Measurements from ENCODE around the gene SLC6A1.
"Not testable (repeated sequence)": the region's sequence is repeated elsewhere in the genome, so short reads cannot be mapped to it uniquely, and the experiment has no call there.

The SLC6A1 gene

GRCh38 chr3:11071096-11071755 lies 78.7 kb downstream of the SLC6A1 start:
- no peak for DNase-seq

GRCh38 chr3:11072631-11073030 lies 80.1 kb downstream of the SLC6A1 start:
- WGBS (ENCODE audit: insufficient coverage): 95% methylated on average over 4 of the region's 5 CpGs
- Histone ChIP-seq H3K27me3 (replicated peaks in 2 of 5; ENCODE audit: control insufficient read depth in 4 of 5, insufficient read depth in 5 of 5, low read length in 4 of 5) (peaks cover 0 to 5% (median 0%) of the 10 kb centered on the region in 5 experiments), H3K4me3 (ENCODE audit: control insufficient read depth in 1 of 7, extremely low read depth in 1 of 7, insufficient read depth in 4 of 7, low read depth in 2 of 7, low read length in 6 of 7) (no peak overlapping the region), H3K36me3 (ENCODE audit: control insufficient read depth in 4 of 4, insufficient read depth in 4 of 4, low read length in 3 of 4) (no peaks in the 10 kb centered on the region), H3K4me1 (ENCODE audit: control extremely low read depth in 1 of 4, control insufficient read depth in 4 of 4, insufficient read depth in 4 of 4, low read length in 3 of 4) (peaks cover 0 to 17% (median 5%) of the 10 kb centered on the region in 4 experiments), H3K27ac (ENCODE audit: insufficient read depth in 1 of 2, low read depth in 1 of 2, low read length in 2 of 2, poor library complexity in 1 of 2, severe bottlenecking in 2 of 2) (no peak overlapping the region), H3K9me3 (ENCODE audit: control extremely low read depth in 1 of 5, control insufficient read depth in 4 of 5, insufficient read depth in 2 of 5, low read depth in 1 of 5, low read length in 4 of 5) (peaks cover 0 to 14% (median 2%) of the 10 kb centered on the region in 5 experiments)
- DNase-seq: no peak
- CTCF ChIA-PET: interaction anchor here (0.6 to 1.0 kb wide), 2 partner anchors 12 to 335 kb away, joined by 3 read pairs; no protein-coding TSS in a partner anchor
- POLR2A ChIA-PET: no interaction called here

More at GRCh38 chr3:11071096-11071755, 78.7 kb downstream of the SLC6A1 start:
- Histone ChIP-seq H3K36me3 (ENCODE audit: control insufficient read depth in 4 of 4, insufficient read depth in 4 of 4, low read length in 3 of 4) (no peaks in the 10 kb centered on the region), H3K4me3 (ENCODE audit: control insufficient read depth in 1 of 7, extremely low read depth in 1 of 7, insufficient read depth in 4 of 7, low read depth in 2 of 7, low read length in 6 of 7) (no peak overlapping the region), H3K27me3 (replicated peaks in 2 of 5; ENCODE audit: control insufficient read depth in 4 of 5, insufficient read depth in 5 of 5, low read length in 4 of 5) (peaks cover 0 to 10% (median 0%) of the 10 kb centered on the region in 5 experiments), H3K27ac (ENCODE audit: insufficient read depth in 1 of 2, low read depth in 1 of 2, low read length in 2 of 2, poor library complexity in 1 of 2, severe bottlenecking in 2 of 2) (no peak overlapping the region), H3K4me1 (ENCODE audit: control extremely low read depth in 1 of 4, control insufficient read depth in 4 of 4, insufficient read depth in 4 of 4, low read length in 3 of 4) (peaks cover 0 to 12% (median 5%) of the 10 kb centered on the region in 4 experiments), H3K9me3 (ENCODE audit: control extremely low read depth in 1 of 5, control insufficient read depth in 4 of 5, insufficient read depth in 2 of 5, low read depth in 1 of 5, low read length in 4 of 5) (peaks cover 0 to 17% (median 2%) of the 10 kb centered on the region in 5 experiments)
- 97% methylated on average over 25 of the region's 26 CpGs for WGBS (ENCODE audit: insufficient coverage)
- ChIA-PET CTCF (interaction anchor here (2.4 kb wide), 1 partner anchor 11 kb away, joined by 11 read pairs; no protein-coding TSS in a partner anchor), POLR2A (no interaction called here)

GRCh38 chr3:11074011-11074410 lies 81.5 kb downstream of the SLC6A1 start:
- ChIA-PET POLR2A (no interaction called here), CTCF (interaction anchor here (1.0 to 1.5 kb wide), 2 partner anchors 10 to 12 kb away, joined by 3 to 4 read pairs; no protein-coding TSS in a partner anchor)
- Histone ChIP-seq H3K4me3 (ENCODE audit: control insufficient read depth in 1 of 7, extremely low read depth in 1 of 7, insufficient read depth in 4 of 7, low read depth in 2 of 7, low read length in 6 of 7) (no peak overlapping the region), H3K9me3 (ENCODE audit: control extremely low read depth in 1 of 5, control insufficient read depth in 4 of 5, insufficient read depth in 2 of 5, low read depth in 1 of 5, low read length in 4 of 5) (peaks cover 0 to 9% (median 2%) of the 10 kb centered on the region in 5 experiments), H3K27me3 (replicated peaks in 2 of 5; ENCODE audit: control insufficient read depth in 4 of 5, insufficient read depth in 5 of 5, low read length in 4 of 5) (no peaks in the 10 kb centered on the region), H3K4me1 (ENCODE audit: control extremely low read depth in 1 of 4, control insufficient read depth in 4 of 4, insufficient read depth in 4 of 4, low read length in 3 of 4) (peaks cover 0 to 21% (median 6%) of the 10 kb centered on the region in 4 experiments), H3K27ac (ENCODE audit: insufficient read depth in 1 of 2, low read depth in 1 of 2, low read length in 2 of 2, poor library complexity in 1 of 2, severe bottlenecking in 2 of 2) (no peak overlapping the region), H3K36me3 (ENCODE audit: control insufficient read depth in 4 of 4, insufficient read depth in 4 of 4, low read length in 3 of 4) (no peaks in the 10 kb centered on the region)
- WGBS (ENCODE audit: insufficient coverage): 0% methylated on average over 2 of the region's 2 CpGs
- peak in 2 of 3 donors; percentile 61 to 65 for DNase-seq

GRCh38 chr3:11074451-11074850 lies 81.9 kb downstream of the SLC6A1 start:
- peaks cover 0 to 26% (median 6%) of the 10 kb centered on the region in 4 experiments for H3K4me1 ChIP-seq (ENCODE audit: control extremely low read depth in 1 of 4, control insufficient read depth in 4 of 4, insufficient read depth in 4 of 4, low read length in 3 of 4)
- no peak overlapping the region for H3K4me3 ChIP-seq (ENCODE audit: control insufficient read depth in 1 of 7, extremely low read depth in 1 of 7, insufficient read depth in 4 of 7, low read depth in 2 of 7, low read length in 6 of 7)
- ChIA-PET CTCF (interaction anchor here (1.0 to 1.5 kb wide), 3 partner anchors 10 to 22 kb away, joined by 3 to 5 read pairs (median 4); no protein-coding TSS in a partner anchor), POLR2A (interaction anchor here (0.6 kb wide), 1 partner anchor 308 kb away, joined by 3 read pairs; no protein-coding TSS in a partner anchor)
- no peak overlapping the region for H3K27ac ChIP-seq (ENCODE audit: insufficient read depth in 1 of 2, low read depth in 1 of 2, low read length in 2 of 2, poor library complexity in 1 of 2, severe bottlenecking in 2 of 2)
- peaks cover 0 to 9% (median 2%) of the 10 kb centered on the region in 5 experiments for H3K9me3 ChIP-seq (ENCODE audit: control extremely low read depth in 1 of 5, control insufficient read depth in 4 of 5, insufficient read depth in 2 of 5, low read depth in 1 of 5, low read length in 4 of 5)
- WGBS (ENCODE audit: insufficient coverage): 56% methylated on average over 3 of the region's 3 CpGs
- H3K36me3 ChIP-seq (ENCODE audit: control insufficient read depth in 4 of 4, insufficient read depth in 4 of 4, low read length in 3 of 4): no peaks in the 10 kb centered on the region
- H3K27me3 ChIP-seq (replicated peaks in 2 of 5; ENCODE audit: control insufficient read depth in 4 of 5, insufficient read depth in 5 of 5, low read length in 4 of 5): no peaks in the 10 kb centered on the region
- DNase-seq: peak in 2 of 3 donors; percentile 43

GRCh38 chr3:11075122-11075521 lies 82.6 kb downstream of the SLC6A1 start:
- H3K27me3 ChIP-seq (replicated peaks in 2 of 5; ENCODE audit: control insufficient read depth in 4 of 5, insufficient read depth in 5 of 5, low read length in 4 of 5); H3K27ac ChIP-seq (ENCODE audit: insufficient read depth in 1 of 2, low read depth in 1 of 2, low read length in 2 of 2, poor library complexity in 1 of 2, severe bottlenecking in 2 of 2); H3K4me3 ChIP-seq (ENCODE audit: control insufficient read depth in 1 of 7, extremely low read depth in 1 of 7, insufficient read depth in 4 of 7, low read depth in 2 of 7, low read length in 6 of 7); DNase-seq; H3K36me3 ChIP-seq (ENCODE audit: control insufficient read depth in 4 of 4, insufficient read depth in 4 of 4, low read length in 3 of 4); H3K9me3 ChIP-seq (ENCODE audit: control extremely low read depth in 1 of 5, control insufficient read depth in 4 of 5, insufficient read depth in 2 of 5, low read depth in 1 of 5, low read length in 4 of 5): not testable (repeated sequence)
- ChIA-PET CTCF (interaction anchor here (0.9 to 2.0 kb wide), 4 partner anchors 13 to 113 kb away, joined by 3 to 7 read pairs (median 4); no protein-coding TSS in a partner anchor), POLR2A (interaction anchor here (0.6 kb wide), 1 partner anchor 308 kb away, joined by 3 read pairs; no protein-coding TSS in a partner anchor)
- WGBS (ENCODE audit: insufficient coverage): 100% methylated on average over 2 of the region's 2 CpGs
- H3K4me1 ChIP-seq (ENCODE audit: control extremely low read depth in 1 of 4, control insufficient read depth in 4 of 4, insufficient read depth in 4 of 4, low read length in 3 of 4): peaks cover 0 to 28% (median 6%) of the 10 kb centered on the region in 4 experiments

GRCh38 chr3:11076711-11077110 lies 84.2 kb downstream of the SLC6A1 start:
- no peaks in the 10 kb centered on the region for H3K36me3 ChIP-seq (ENCODE audit: control insufficient read depth in 4 of 4, insufficient read depth in 4 of 4, low read length in 3 of 4)
- POLR2A ChIA-PET: no interaction called here
- CTCF ChIA-PET: interaction anchor here (0.7 to 2.0 kb wide), 2 partner anchors 16 to 315 kb away, joined by 3 to 7 read pairs; no protein-coding TSS in a partner anchor
- 90% methylated on average over 6 of the region's 6 CpGs for WGBS (ENCODE audit: insufficient coverage)
- no peak for DNase-seq
- H3K27ac ChIP-seq (ENCODE audit: insufficient read depth in 1 of 2, low read depth in 1 of 2, low read length in 2 of 2, poor library complexity in 1 of 2, severe bottlenecking in 2 of 2): no peak overlapping the region
- H3K27me3 ChIP-seq (replicated peaks in 2 of 5; ENCODE audit: control insufficient read depth in 4 of 5, insufficient read depth in 5 of 5, low read length in 4 of 5): no peaks in the 10 kb centered on the region
- peaks cover 0 to 28% (median 6%) of the 10 kb centered on the region in 4 experiments for H3K4me1 ChIP-seq (ENCODE audit: control extremely low read depth in 1 of 4, control insufficient read depth in 4 of 4, insufficient read depth in 4 of 4, low read length in 3 of 4)
- no peak overlapping the region for H3K4me3 ChIP-seq (ENCODE audit: control insufficient read depth in 1 of 7, extremely low read depth in 1 of 7, insufficient read depth in 4 of 7, low read depth in 2 of 7, low read length in 6 of 7)
- H3K9me3 ChIP-seq (ENCODE audit: control extremely low read depth in 1 of 5, control insufficient read depth in 4 of 5, insufficient read depth in 2 of 5, low read depth in 1 of 5, low read length in 4 of 5): peaks cover 0 to 2% (median 0%) of the 10 kb centered on the region in 5 experiments

GRCh38 chr3:11077466-11077865 lies 84.9 kb downstream of the SLC6A1 start:
- no CpG with 5 or more reads among the region's 2 CpGs for WGBS (ENCODE audit: insufficient coverage)
- Histone ChIP-seq H3K9me3 (ENCODE audit: control extremely low read depth in 1 of 5, control insufficient read depth in 4 of 5, insufficient read depth in 2 of 5, low read depth in 1 of 5, low read length in 4 of 5) (no peaks in the 10 kb centered on the region), H3K36me3 (ENCODE audit: control insufficient read depth in 4 of 4, insufficient read depth in 4 of 4, low read length in 3 of 4) (no peaks in the 10 kb centered on the region), H3K4me3 (ENCODE audit: control insufficient read depth in 1 of 7, extremely low read depth in 1 of 7, insufficient read depth in 4 of 7, low read depth in 2 of 7, low read length in 6 of 7) (no peak overlapping the region), H3K4me1 (ENCODE audit: control extremely low read depth in 1 of 4, control insufficient read depth in 4 of 4, insufficient read depth in 4 of 4, low read length in 3 of 4) (peaks cover 0 to 28% (median 6%) of the 10 kb centered on the region in 4 experiments), H3K27ac (ENCODE audit: insufficient read depth in 1 of 2, low read depth in 1 of 2, low read length in 2 of 2, poor library complexity in 1 of 2, severe bottlenecking in 2 of 2) (no peak overlapping the region), H3K27me3 (replicated peaks in 2 of 5; ENCODE audit: control insufficient read depth in 4 of 5, insufficient read depth in 5 of 5, low read length in 4 of 5) (no peaks in the 10 kb centered on the region)
- ChIA-PET CTCF (interaction anchor here (0.7 to 1.4 kb wide), 2 partner anchors 17 to 316 kb away, joined by 3 to 4 read pairs; no protein-coding TSS in a partner anchor), POLR2A (no interaction called here)
- DNase-seq: peak in 2 of 3 donors; percentile 66 to 68
